Left cardiac atrium (tissue), 4 donors: ENCODE measurements around the gene LSG1. TPM values are rescaled to one million over a fixed set of nuclear protein-coding genes. Genes with fewer than 3 reads are reported as not detected.
A peak's percentile ranks its signal among the peaks of the same experiment; 100 is the strongest.

ENCODE experiments used
- ATAC-seq, 2 donors: fragments of 200-7000 bp; cut with Tn5 transposase; one replicate each; pipeline ENCODE4 v1.9.1; 2020; ENCODE audit warnings: mild to moderate bottlenecking in 2 of 2, moderate library complexity in 2 of 2
- DNase-seq: peaks from one replicate; pipeline ENCODE4 v3.0.0-alpha.2; 2020
- intact Hi-C, 2 donors: fragments of 100-400 bp; cut with DNase I; formaldehyde crosslinking; loops; one replicate each; pipeline versions ENCODE4 v1.14.1 to v1.15.1; 2022 to 2023
- long read RNA-seq: library from polyadenylated mRNA; unstranded; transcript quantifications from one replicate; pipeline ENCODE4 v2.0.0, GENCODE V29; 2021
- total RNA-seq, 2 donors: library from RNA; stranded (reverse); fragmentation: NEBNext Ultra II Directional; extraction: Animal tissue kit (Norgen Biotek cat#: 25700); gene quantifications; one replicate each; pipeline ENCODE4 v1.2.1, GENCODE V29; 2021
- donor health status: DM: no; HTN: yes; CAD: no.
- donor health status: DM: no; HTN: yes; CAD: no; lungs with severe emphysema.
- donor health status: DM: yes; HTN: yes; CAD: no.
- donor health status: Dilated cardiomyopathy.

LSG1 gene
- total RNA-seq, result 10 to 100 TPM; 19.9 to 22.8 TPM
- long read RNA-seq, transcript LSG1-201 (14 exons, 3,572 nt), result major isoform, 16 of 53 reads
- long read RNA-seq, partial matches to known transcripts, result 34 of 53 reads
- long read RNA-seq, other reads (novel, unspliced or antisense), result 3 of 53 reads

GRCh38 chr3:194671900-194672808 lies at the start of gene LSG1:
LSG1 (minus strand) TSS chr3:194672191; CDS start chr3:194672162, 29 bp downstream.
- ATAC-seq (peak; percentile 96 to 97), DNase-seq (peak; percentile 94)
- intact Hi-C loops, result no loop called here

- ATAC-seq (no peak), DNase-seq (no peak)
- intact Hi-C loops, result no loop called here
Measured at GRCh38 chr3:194720048-194720447, 48.1 kb upstream of the LSG1 start.

- DNase-seq (no peak), ATAC-seq (no peak)
- intact Hi-C loops, result no loop called here
Measured at GRCh38 chr3:194718079-194718478, 46.1 kb upstream of the LSG1 start.

- ATAC-seq (no peak), DNase-seq (no peak)
- intact Hi-C loops, result no loop called here
Measured at GRCh38 chr3:194715022-194715800, 43.2 kb upstream of the LSG1 start.

- ATAC-seq, result no peak
- no peak for DNase-seq
- intact Hi-C loops, result no loop called here
Measured at GRCh38 chr3:194714564-194714963, 42.6 kb upstream of the LSG1 start.

GRCh38 chr3:194714137-194714455 lies 42.1 kb upstream of the LSG1 start:
- DNase-seq, result no peak
- no peak for ATAC-seq
- intact Hi-C loops, result no loop called here

GRCh38 chr3:194713299-194714136 lies 41.5 kb upstream of the LSG1 start:
- no peak for DNase-seq
- ATAC-seq, result no peak
- intact Hi-C loops, result no loop called here

GRCh38 chr3:194711913-194712312 lies 39.9 kb upstream of the LSG1 start:
- DNase-seq (peak; percentile 45), ATAC-seq (peak; percentile 53 to 78)
- intact Hi-C loops, result no loop called here

- intact Hi-C loops, result no loop called here
- no peak for DNase-seq
Measured at GRCh38 chr3:194711286-194711685, 39.3 kb upstream of the LSG1 start.

GRCh38 chr3:194707147-194707540 lies 35.2 kb upstream of the LSG1 start:
- intact Hi-C loops, result no loop called here
- no peak for DNase-seq
- ATAC-seq, result no peak

More at GRCh38 chr3:194711286-194711685, 39.3 kb upstream of the LSG1 start:
- ATAC-seq, result no peak

GRCh38 chr3:194705761-194706160 lies 33.8 kb upstream of the LSG1 start:
- DNase-seq (no peak), ATAC-seq (no peak)
- intact Hi-C loops, result no loop called here

- intact Hi-C loops, result no loop called here
- DNase-seq (no peak), ATAC-seq (no peak)
Measured at GRCh38 chr3:194705227-194705626, 33.2 kb upstream of the LSG1 start.

- intact Hi-C loops, result no loop called here
- DNase-seq (no peak), ATAC-seq (no peak)
Measured at GRCh38 chr3:194702545-194702944, 30.6 kb upstream of the LSG1 start.

- DNase-seq (no peak), ATAC-seq (no peak)
- intact Hi-C loops, result no loop called here
Measured at GRCh38 chr3:194696702-194697101, 24.7 kb upstream of the LSG1 start.

GRCh38 chr3:194691481-194692283 lies 19.7 kb upstream of the LSG1 start:
- ATAC-seq (no peak), DNase-seq (no peak)
- intact Hi-C loops, result no loop called here

GRCh38 chr3:194690501-194691372 lies 18.7 kb upstream of the LSG1 start:
- peak in 1 of 2 donors; percentile 7 for ATAC-seq
- intact Hi-C loops, result no loop called here
- DNase-seq, result no peak

- ATAC-seq (no peak), DNase-seq (no peak)
- intact Hi-C loops, result loop anchor here (5.0 to 10.0 kb wide), 3 partner anchors 83 to 265 kb away; no protein-coding TSS in a partner anchor
Measured at GRCh38 chr3:194689493-194689944, 17.5 kb upstream of the LSG1 start.
